Measurements from ENCODE around the gene NR2F1-AS1.
"Not testable (repeated sequence)": the region's sequence is repeated elsewhere in the genome, so short reads cannot be mapped to it uniquely, and the experiment has no call there.

Gene NR2F1-AS1

GRCh38 chr5:93576994-93577853 is 3.8 kb downstream of the NR2F1-AS1 start:
- DNase-seq (ENCODE audit: low read depth in 2 of 2), result no peak

- DNase-seq (ENCODE audit: low read depth in 2 of 2), result no peak
These were observed 5.3 kb downstream of the NR2F1-AS1 start for GRCh38 chr5:93575461-93576414.

GRCh38 chr5:93574491-93575305 is 6.3 kb downstream of the NR2F1-AS1 start:
- no peak for DNase-seq (ENCODE audit: low read depth in 2 of 2)

- no peak for DNase-seq (ENCODE audit: low read depth in 2 of 2)
These were observed 7.4 kb downstream of the NR2F1-AS1 start for GRCh38 chr5:93573354-93574351.

GRCh38 chr5:93572608-93573353 is 8.2 kb downstream of the NR2F1-AS1 start:
- no peak for DNase-seq (ENCODE audit: low read depth in 2 of 2)

GRCh38 chr5:93572101-93572607 is 8.9 kb downstream of the NR2F1-AS1 start:
- DNase-seq (ENCODE audit: low read depth in 2 of 2), result no peak

GRCh38 chr5:93571114-93571949 is 9.7 kb downstream of the NR2F1-AS1 start:
- no peak for DNase-seq (ENCODE audit: low read depth in 2 of 2)

- DNase-seq (ENCODE audit: low read depth in 2 of 2), result no peak
These were observed 10.5 kb downstream of the NR2F1-AS1 start for GRCh38 chr5:93570294-93571113.

GRCh38 chr5:93569300-93570160 is 11.5 kb downstream of the NR2F1-AS1 start:
- DNase-seq (ENCODE audit: low read depth in 2 of 2), result no peak

GRCh38 chr5:93567424-93567823 is 13.6 kb downstream of the NR2F1-AS1 start:
- DNase-seq (ENCODE audit: low read depth in 2 of 2), result no peak

- DNase-seq (ENCODE audit: low read depth in 2 of 2), result no peak
These were observed 14.9 kb downstream of the NR2F1-AS1 start for GRCh38 chr5:93566091-93566490.

GRCh38 chr5:93557021-93557604 is 23.9 kb downstream of the NR2F1-AS1 start:
- no peak for DNase-seq (ENCODE audit: low read depth in 2 of 2)

GRCh38 chr5:93549594-93549993 is 31.4 kb downstream of the NR2F1-AS1 start:
- not testable (repeated sequence) for DNase-seq (ENCODE audit: low read depth in 2 of 2)

- no peak for DNase-seq (ENCODE audit: low read depth in 2 of 2)
These were observed 35.1 kb downstream of the NR2F1-AS1 start for GRCh38 chr5:93545872-93546271.

- no peak for DNase-seq (ENCODE audit: low read depth in 2 of 2)
These were observed 48.6 kb downstream of the NR2F1-AS1 start for GRCh38 chr5:93532370-93532769.

- not testable (repeated sequence) for DNase-seq (ENCODE audit: low read depth in 2 of 2)
These were observed 59.2 kb downstream of the NR2F1-AS1 start for GRCh38 chr5:93521815-93522214.

Measured in stimulated activated CD8-positive, alpha-beta memory T cell treated with anti-CD3 and anti-CD28 coated beads, Interleukin-2, amount 100 ng/mL, for 1 hour (primary cell).